GM21367 (cell line): Measurements from ENCODE around the gene MEIS2.

ENCODE experiments used
- ATAC-seq: cut with Tn5 transposase; IDR thresholded peaks from one replicate; pipeline ENCODE4 v1.9.1; 2021; ENCODE audit not compliant: unreplicated experiment

Gene MEIS2

GRCh38 chr15:36967929-36968328, 132.4 kb downstream of the MEIS2 start:
- no peak for ATAC-seq

- no peak for ATAC-seq
Measured at GRCh38 chr15:36966708-36967107, 133.6 kb downstream of the MEIS2 start.

GRCh38 chr15:36965570-36966342, 134.6 kb downstream of the MEIS2 start:
- no peak for ATAC-seq

GRCh38 chr15:36964626-36965025, 135.7 kb downstream of the MEIS2 start:
- ATAC-seq: no peak

GRCh38 chr15:36961956-36962355, 138.4 kb downstream of the MEIS2 start:
- ATAC-seq: no peak

GRCh38 chr15:36960947-36961227, 139.5 kb downstream of the MEIS2 start:
- ATAC-seq: no peak

GRCh38 chr15:36960179-36960946, 140.0 kb downstream of the MEIS2 start:
- ATAC-seq: no peak

- no peak for ATAC-seq
Measured at GRCh38 chr15:36959746-36960145, 140.6 kb downstream of the MEIS2 start.

- no peak for ATAC-seq
Measured at GRCh38 chr15:36958606-36959005, 141.7 kb downstream of the MEIS2 start.

- no peak for ATAC-seq
Measured at GRCh38 chr15:36954486-36954885, 145.9 kb downstream of the MEIS2 start.

- ATAC-seq: no peak
Measured at GRCh38 chr15:36953346-36953745, 147.0 kb downstream of the MEIS2 start.

- no peak for ATAC-seq
Measured at GRCh38 chr15:36951731-36952247, 148.6 kb downstream of the MEIS2 start.

GRCh38 chr15:36950371-36950770, 150.0 kb downstream of the MEIS2 start:
- ATAC-seq: no peak

GRCh38 chr15:36948982-36949381, 151.4 kb downstream of the MEIS2 start:
- no peak for ATAC-seq

GRCh38 chr15:36947035-36947719, 153.2 kb downstream of the MEIS2 start:
- ATAC-seq: no peak

- no peak for ATAC-seq
Measured at GRCh38 chr15:36944442-36944841, 155.9 kb downstream of the MEIS2 start.

- ATAC-seq: no peak
Measured at GRCh38 chr15:36943508-36944361, 156.6 kb downstream of the MEIS2 start.

- ATAC-seq: no peak
Measured at GRCh38 chr15:36942248-36942827, 158.0 kb downstream of the MEIS2 start.

- no peak for ATAC-seq
Measured at GRCh38 chr15:36941798-36942197, 158.6 kb downstream of the MEIS2 start.

- ATAC-seq: no peak
Measured at GRCh38 chr15:36940636-36941260, 159.6 kb downstream of the MEIS2 start.
